Thoracic aorta endothelial cell (primary cell): ENCODE results near the gene SCOC. TPM values are rescaled to one million over a fixed set of nuclear protein-coding genes. Genes with fewer than 3 reads are reported as not detected.

Experiments
- total RNA-seq: library from RNA; depleted of rRNA; stranded (reverse); fragments of >200 nt; gene quantifications from 2 replicates; pipeline ENCODE4 v1.2.3, GENCODE V29; 2012

SCOC gene
- 86.0 and 93.3 TPM in 2 replicates for total RNA-seq

GRCh38 chr4:140373328-140374129, at the start of gene SCOC:
Gene SCOC, plus strand, starts transcription at chr4:140373646. Its CDS starts 5,525 bp downstream, at chr4:140379171.

GRCh38 chr4:140427106-140427918, 53.9 kb downstream of the SCOC start, which contains the start of gene CLGN:
Gene CLGN, minus strand, starts transcription at chr4:140427648. Its CDS starts 14,570 bp downstream, at chr4:140413078.

Other genes with a start within 250 kb of the SCOC start
- 19.3 and 19.4 TPM in 2 replicates for gene MAML3, start 219.5 kb upstream of the SCOC start, total RNA-seq
- gene CLGN, start 54.0 kb downstream of the SCOC start, total RNA-seq: 0.13 and 2.0 TPM in 2 replicates
- not detected in 2 replicates for gene MGAT4D, start 124.6 kb downstream of the SCOC start, total RNA-seq
- gene ELMOD2, start 150.5 kb downstream of the SCOC start, total RNA-seq: 28.7 and 30.2 TPM in 2 replicates
- not detected in 2 replicates for gene UCP1, start 195.3 kb downstream of the SCOC start, total RNA-seq